SIG-M5 (cell line): ENCODE data around the gene LZTR1.
"Not testable (repeated sequence)": the region's sequence is repeated elsewhere in the genome, so short reads cannot be mapped to it uniquely, and the experiment has no call there.

ENCODE experiments used
- DNase-seq: peaks from one replicate; lab custom pipeline; 2025; lab: John Stamatoyannopoulos, UW

The LZTR1 gene

GRCh38 chr22:21033895-21034294 lies 51.8 kb downstream of the LZTR1 start:
- DNase-seq, result no peak

- no peak for DNase-seq
Observed at GRCh38 chr22:21034989-21035388, 52.9 kb downstream of the LZTR1 start.

- no peak for DNase-seq
Observed at GRCh38 chr22:21038405-21038804, 56.3 kb downstream of the LZTR1 start.

- DNase-seq, result not testable (repeated sequence)
Observed at GRCh38 chr22:21039158-21039557, 57.1 kb downstream of the LZTR1 start.

GRCh38 chr22:21041937-21042336 lies 59.8 kb downstream of the LZTR1 start:
- DNase-seq, result no peak

- DNase-seq, result no peak
Observed at GRCh38 chr22:21042978-21043859, 61.1 kb downstream of the LZTR1 start.

GRCh38 chr22:21043860-21044535 lies 61.9 kb downstream of the LZTR1 start:
- no peak for DNase-seq

- DNase-seq, result no peak
Observed at GRCh38 chr22:21044931-21045584, 63.0 kb downstream of the LZTR1 start.

GRCh38 chr22:21045585-21046294 lies 63.6 kb downstream of the LZTR1 start, which contains the start of gene LRRC74B:
TSS of gene LRRC74B (plus strand) at chr22:21045946. CDS start at chr22:21045987, 41 bp downstream.
- DNase-seq, result no peak

- DNase-seq, result no peak
Observed at GRCh38 chr22:21047035-21047661, 65.1 kb downstream of the LZTR1 start.

GRCh38 chr22:21047730-21048129 lies 65.6 kb downstream of the LZTR1 start:
- no peak for DNase-seq

GRCh38 chr22:21048448-21048847 lies 66.4 kb downstream of the LZTR1 start:
- DNase-seq, result not testable (repeated sequence)
